ENCODE results near the gene LRRC32. TPM values are rescaled to one million over a fixed set of nuclear protein-coding genes. Genes with fewer than 3 reads are reported as not detected.
A peak's percentile ranks its signal among the peaks of the same experiment; 100 is the strongest.

Gene LRRC32
- total RNA-seq, 1 donor from 2014 or later = 24.4 TPM

- no peak overlapping the region for H3K4me2 ChIP-seq (ENCODE audit: low read length)
- peaks cover 16% of the 10 kb centered on the region for H3K9me3 Mint-ChIP-seq (ENCODE audit: unreplicated experiment)
- TF ChIP-seq CTCF (IDR thresholded peaks at IDR 0.05; ENCODE audit: insufficient read depth, low read depth, low read length) = no peak
- no peak for TF ChIP-seq EZH2 (IDR thresholded peaks at IDR 0.05; ENCODE audit: insufficient read depth, low read length)
- peaks cover 5% of the 10 kb centered on the region for H3K4me1 Mint-ChIP-seq (ENCODE audit: low read depth, unreplicated experiment)
- peaks cover 20% of the 10 kb centered on the region for H3K4me1 ChIP-seq (ENCODE audit: insufficient read depth, low read length)
- H3K27me3 Mint-ChIP-seq (ENCODE audit: low read depth, unreplicated experiment) = no peaks in the 10 kb centered on the region
- H3K27ac ChIP-seq (ENCODE audit: low read depth, low read length) = no peak overlapping the region
- no peak for DNase-seq (ENCODE audit: low read depth)
- no peaks in the 10 kb centered on the region for H3K27me3 ChIP-seq (ENCODE audit: insufficient read depth, low read length)
- no peak overlapping the region for H2AFZ ChIP-seq (ENCODE audit: low read depth, low read length)
- H3K79me2 ChIP-seq (ENCODE audit: insufficient read depth, low read length) = no peaks in the 10 kb centered on the region
- H3K9ac ChIP-seq (ENCODE audit: low read length) = no peak overlapping the region
- peaks cover 2% of the 10 kb centered on the region for H3K9me3 ChIP-seq (ENCODE audit: insufficient read depth, low read depth, low read length)
- H4K20me1 ChIP-seq (ENCODE audit: insufficient read depth, low read length) = no peaks in the 10 kb centered on the region
- no peak overlapping the region for H3K4me3 ChIP-seq (ENCODE audit: insufficient read depth, low read depth, low read length)
- H3K27ac Mint-ChIP-seq (ENCODE audit: unreplicated experiment) = no peak overlapping the region
- no peaks in the 10 kb centered on the region for H3K36me3 ChIP-seq (ENCODE audit: insufficient read depth, low read length)
- H3K4me3 Mint-ChIP-seq (ENCODE audit: unreplicated experiment) = no peak overlapping the region
- no peak for FAIRE-seq
- peaks cover 7% of the 10 kb centered on the region for H3K36me3 Mint-ChIP-seq (ENCODE audit: low read depth, unreplicated experiment)
Observed at GRCh38 chr11:76628408-76628947, 42.1 kb downstream of the LRRC32 start.

DNA sequence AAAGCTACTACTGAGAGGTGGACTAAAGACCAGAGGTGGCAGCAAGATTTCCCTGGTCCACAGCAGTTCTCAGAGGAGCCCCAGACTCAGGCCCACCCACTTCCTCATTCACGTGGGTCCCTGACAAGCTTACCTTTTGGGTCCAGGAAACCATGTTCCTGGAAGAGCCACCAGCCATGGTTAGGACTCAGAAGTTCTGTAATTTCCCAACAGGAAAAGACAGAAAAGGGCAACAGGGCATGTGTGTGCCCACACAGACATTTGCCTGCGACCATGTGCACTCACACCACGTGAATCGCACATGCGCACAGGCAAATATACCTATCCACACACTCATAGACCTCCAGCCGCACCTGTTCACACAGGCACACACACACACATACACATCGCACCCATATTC, 42.9 kb downstream of the LRRC32 start:
- H3K4me3 ChIP-seq (ENCODE audit: insufficient read depth, low read depth, low read length) = no peak overlapping the region
- Mint-ChIP-seq H3K27me3 (ENCODE audit: low read depth, unreplicated experiment) (no peaks in the 10 kb centered on the region), H3K4me3 (ENCODE audit: unreplicated experiment) (no peak overlapping the region), H3K9me3 (ENCODE audit: unreplicated experiment) (peaks cover 16% of the 10 kb centered on the region), H3K36me3 (ENCODE audit: low read depth, unreplicated experiment) (peaks cover 7% of the 10 kb centered on the region), H3K27ac (ENCODE audit: unreplicated experiment) (no peak overlapping the region), H3K4me1 (ENCODE audit: low read depth, unreplicated experiment) (peaks cover 11% of the 10 kb centered on the region)
- H3K9me3 ChIP-seq (ENCODE audit: insufficient read depth, low read depth, low read length) = peaks cover 2% of the 10 kb centered on the region
- no peak for DNase-seq (ENCODE audit: low read depth)
- H3K36me3 ChIP-seq (ENCODE audit: insufficient read depth, low read length) = no peaks in the 10 kb centered on the region
- H3K79me2 ChIP-seq (ENCODE audit: insufficient read depth, low read length) = no peaks in the 10 kb centered on the region
- H3K9ac ChIP-seq (ENCODE audit: low read length) = no peak overlapping the region
- no peak overlapping the region for H3K4me2 ChIP-seq (ENCODE audit: low read length)
- TF ChIP-seq EZH2 (IDR thresholded peaks at IDR 0.05; ENCODE audit: insufficient read depth, low read length) = no peak
- no peak for TF ChIP-seq CTCF (IDR thresholded peaks at IDR 0.05; ENCODE audit: insufficient read depth, low read depth, low read length)
- peaks cover 27% of the 10 kb centered on the region for H3K4me1 ChIP-seq (ENCODE audit: insufficient read depth, low read length)
- H2AFZ ChIP-seq (ENCODE audit: low read depth, low read length) = no peak overlapping the region
- no peak for FAIRE-seq
- H4K20me1 ChIP-seq (ENCODE audit: insufficient read depth, low read length) = no peaks in the 10 kb centered on the region
- H3K27ac ChIP-seq (ENCODE audit: low read depth, low read length) = no peak overlapping the region
- no peaks in the 10 kb centered on the region for H3K27me3 ChIP-seq (ENCODE audit: insufficient read depth, low read length)

- H3K4me3 ChIP-seq (ENCODE audit: insufficient read depth, low read depth, low read length) = no peak overlapping the region
- Mint-ChIP-seq H3K27me3 (ENCODE audit: low read depth, unreplicated experiment) (no peaks in the 10 kb centered on the region), H3K9me3 (ENCODE audit: unreplicated experiment) (peaks cover 16% of the 10 kb centered on the region), H3K4me3 (ENCODE audit: unreplicated experiment) (no peak overlapping the region), H3K36me3 (ENCODE audit: low read depth, unreplicated experiment) (peaks cover 7% of the 10 kb centered on the region), H3K4me1 (ENCODE audit: low read depth, unreplicated experiment) (peaks cover 11% of the 10 kb centered on the region), H3K27ac (ENCODE audit: unreplicated experiment) (no peak overlapping the region)
- H3K27ac ChIP-seq (ENCODE audit: low read depth, low read length) = no peak overlapping the region
- DNase-seq (ENCODE audit: low read depth) (peak; percentile 87), FAIRE-seq (no peak)
- TF ChIP-seq EZH2 (IDR thresholded peaks at IDR 0.05; ENCODE audit: insufficient read depth, low read length) (no peak), CTCF (IDR thresholded peaks at IDR 0.05; ENCODE audit: insufficient read depth, low read depth, low read length) (no peak)
- no peak overlapping the region for H3K4me2 ChIP-seq (ENCODE audit: low read length)
- no peaks in the 10 kb centered on the region for H4K20me1 ChIP-seq (ENCODE audit: insufficient read depth, low read length)
- no peaks in the 10 kb centered on the region for H3K79me2 ChIP-seq (ENCODE audit: insufficient read depth, low read length)
- no peak overlapping the region for H2AFZ ChIP-seq (ENCODE audit: low read depth, low read length)
- H3K9me3 ChIP-seq (ENCODE audit: insufficient read depth, low read depth, low read length) = peaks cover 2% of the 10 kb centered on the region
- H3K36me3 ChIP-seq (ENCODE audit: insufficient read depth, low read length) = no peaks in the 10 kb centered on the region
- H3K9ac ChIP-seq (ENCODE audit: low read length) = no peak overlapping the region
- peaks cover 27% of the 10 kb centered on the region for H3K4me1 ChIP-seq (ENCODE audit: insufficient read depth, low read length)
- H3K27me3 ChIP-seq (ENCODE audit: insufficient read depth, low read length) = no peaks in the 10 kb centered on the region
Observed at GRCh38 chr11:76626921-76627401, 43.6 kb downstream of the LRRC32 start.

Data from astrocyte (in vitro differentiated cells and primary cell).